Measurements from ENCODE around the gene ABCC6.
"Not testable (repeated sequence)": the region's sequence is repeated elsewhere in the genome, so short reads cannot be mapped to it uniquely, and the experiment has no call there.

Gene ABCC6

GRCh38 chr16:16161319-16161718 lies 62.0 kb downstream of the ABCC6 start:
- no peak for DNase-seq (ENCODE audit: low read depth in 3 of 3)

GRCh38 chr16:16159662-16160061 lies 63.6 kb downstream of the ABCC6 start:
- DNase-seq (ENCODE audit: low read depth in 3 of 3), result no peak

- DNase-seq (ENCODE audit: low read depth in 3 of 3), result no peak
Observed at GRCh38 chr16:16158741-16159374, 64.4 kb downstream of the ABCC6 start.

- DNase-seq (ENCODE audit: low read depth in 3 of 3), result no peak
Observed at GRCh38 chr16:16158082-16158658, 65.1 kb downstream of the ABCC6 start.

DNA sequence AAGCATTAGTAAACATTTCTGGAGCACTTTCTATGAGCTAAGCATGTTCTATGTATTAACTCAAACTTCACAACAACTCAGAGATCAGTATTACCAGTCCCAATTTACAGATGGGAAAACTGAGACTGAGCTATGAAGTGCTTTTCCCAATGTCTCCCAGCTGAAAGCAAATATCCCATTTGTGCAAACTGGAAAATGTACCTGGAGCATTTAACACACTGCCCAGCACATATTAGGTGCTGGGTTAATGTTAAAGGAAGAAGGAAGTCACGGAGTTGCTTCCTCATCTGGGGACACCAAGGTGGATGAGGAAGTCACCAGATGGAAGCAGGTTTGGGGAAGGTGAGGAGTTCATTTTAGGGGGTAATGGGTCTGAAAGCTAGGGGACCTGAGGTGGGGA lies 66.1 kb downstream of the ABCC6 start:
- no peak for DNase-seq (ENCODE audit: low read depth in 3 of 3)

DNA sequence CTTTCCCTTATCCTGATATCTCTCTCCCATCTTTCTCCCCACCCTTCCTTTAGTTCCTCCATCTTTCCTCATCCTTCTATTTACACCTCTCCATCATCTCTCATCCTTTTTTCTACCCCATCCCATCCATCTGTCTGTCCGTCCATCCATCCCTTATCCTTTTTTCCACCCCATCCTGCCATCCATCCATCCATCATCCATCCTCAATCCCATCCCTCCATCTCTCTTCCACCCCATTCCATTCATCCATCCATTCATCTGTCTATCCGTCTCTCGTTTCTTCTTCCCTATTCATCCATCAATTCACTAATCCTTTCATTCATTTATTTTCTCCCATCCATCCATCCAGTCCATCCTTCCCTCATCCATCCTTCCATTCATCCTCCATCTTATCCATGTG lies 68.1 kb downstream of the ABCC6 start:
- DNase-seq (ENCODE audit: low read depth in 3 of 3), result no peak

GRCh38 chr16:16154281-16154951 lies 68.9 kb downstream of the ABCC6 start:
- no peak for DNase-seq (ENCODE audit: low read depth in 3 of 3)

DNA sequence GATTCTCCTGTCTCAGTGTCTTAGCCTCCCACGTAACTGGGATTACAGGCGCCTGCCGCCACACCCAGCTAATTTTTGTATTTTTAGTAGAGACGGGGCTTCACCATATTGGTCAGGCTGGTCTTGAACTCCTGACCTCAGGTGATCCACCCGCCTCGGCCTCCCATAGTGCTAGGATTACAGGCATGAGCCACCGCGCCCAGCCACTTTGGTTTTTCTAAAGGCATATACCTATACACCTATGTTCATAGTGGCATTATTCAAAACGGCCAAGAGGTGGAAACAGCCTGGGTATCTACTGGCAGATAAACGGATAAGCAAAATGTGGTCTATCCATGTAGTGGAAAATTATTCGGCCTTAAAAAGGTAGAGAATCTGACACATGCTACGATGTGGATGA lies 70.3 kb downstream of the ABCC6 start:
- DNase-seq (ENCODE audit: low read depth in 3 of 3), result not testable (repeated sequence)

DNA sequence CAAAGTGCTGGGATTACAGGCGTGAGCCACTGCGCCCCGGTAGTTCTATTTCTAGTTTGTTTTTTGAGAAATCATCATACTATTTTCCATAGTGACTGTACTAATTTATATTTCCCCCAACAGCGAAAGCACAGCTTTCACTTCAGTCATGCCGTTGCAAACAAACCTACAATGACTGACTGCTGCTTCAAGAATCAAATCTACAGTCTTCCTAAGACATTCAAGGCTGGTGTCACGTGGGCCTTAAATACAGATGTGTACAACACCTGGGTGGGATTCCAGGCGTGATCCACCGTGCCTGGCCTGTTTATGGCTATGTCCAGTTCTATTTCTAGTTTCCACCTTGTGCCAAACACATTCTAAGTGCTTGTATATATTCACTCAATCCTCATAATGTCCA lies 72.0 kb downstream of the ABCC6 start:
- DNase-seq (ENCODE audit: low read depth in 3 of 3), result no peak

DNA sequence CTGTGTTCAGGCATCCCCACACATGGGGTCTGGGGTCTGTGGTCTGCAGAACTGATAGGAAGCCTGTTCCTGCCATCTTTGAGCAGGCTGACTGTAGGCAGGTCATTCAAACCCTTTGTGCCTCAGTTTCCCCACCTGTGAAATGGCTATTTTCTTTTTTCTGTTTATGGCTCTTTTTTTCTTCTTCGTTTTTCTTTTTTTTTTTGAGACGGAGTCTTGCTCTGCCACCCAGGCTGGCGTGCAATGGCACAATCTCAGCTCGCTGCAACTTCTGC lies 72.5 kb downstream of the ABCC6 start:
- no peak for DNase-seq (ENCODE audit: low read depth in 3 of 3)

DNA sequence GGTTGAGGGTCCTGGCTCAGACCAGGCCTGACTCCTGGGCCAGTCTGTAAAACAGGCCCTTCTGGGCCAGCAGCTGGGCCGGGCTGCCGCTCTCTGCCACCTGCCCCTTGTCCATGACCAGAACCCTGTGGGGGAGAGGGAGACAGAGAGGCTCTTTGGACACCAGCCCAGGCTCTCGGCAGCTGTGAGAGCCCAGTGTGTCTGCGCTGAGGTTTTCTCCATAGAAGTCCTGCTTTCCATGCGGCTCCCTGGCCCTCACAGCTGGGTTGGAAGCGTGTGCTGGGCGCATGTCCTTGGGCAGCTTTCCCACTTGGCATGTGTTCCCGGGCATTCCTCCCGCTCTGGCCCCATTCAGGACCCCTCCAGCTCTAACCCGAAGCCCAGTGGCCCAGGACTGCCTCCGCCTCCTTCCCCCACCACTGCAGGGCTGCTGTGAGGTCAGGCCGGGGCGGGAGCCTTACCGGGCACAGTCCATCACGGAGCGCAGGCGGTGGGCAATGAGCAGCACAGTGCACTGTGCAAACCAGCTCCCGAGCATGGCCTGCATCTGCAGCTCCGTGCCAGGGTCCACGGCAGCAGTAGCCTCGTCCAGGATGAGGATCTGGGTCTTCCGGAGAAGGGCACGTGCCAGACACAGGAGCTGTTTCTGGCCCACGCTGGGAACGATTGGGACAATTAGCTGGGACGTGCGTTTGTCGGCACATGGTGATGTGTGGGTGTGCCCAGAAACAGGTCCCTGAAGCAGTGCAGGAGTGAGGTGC lies 73.0 kb downstream of the ABCC6 start:
- no peak for DNase-seq (ENCODE audit: low read depth in 3 of 3)

GRCh38 chr16:16149710-16150116 lies 73.6 kb downstream of the ABCC6 start:
- DNase-seq (ENCODE audit: low read depth in 3 of 3), result no peak

DNA sequence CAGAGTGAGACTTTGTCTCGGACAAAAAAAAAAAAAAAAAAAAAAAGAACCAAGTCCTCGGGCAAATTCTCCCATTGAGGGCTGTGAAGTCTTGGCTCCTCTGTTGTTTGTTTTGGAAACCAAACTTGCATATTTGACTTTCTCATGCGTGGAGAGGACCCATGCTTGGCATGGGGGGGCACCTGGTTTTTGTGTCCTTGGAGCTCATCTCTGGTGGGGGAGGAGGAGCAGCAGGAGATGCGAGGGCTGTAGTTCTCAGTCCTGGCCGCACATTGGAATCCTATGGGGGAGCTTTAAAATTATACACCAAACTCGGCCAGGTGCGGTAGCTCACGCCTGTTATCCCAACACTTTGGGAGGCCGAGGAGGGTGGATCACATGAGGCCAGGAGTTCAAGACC lies 74.5 kb downstream of the ABCC6 start:
- no peak for DNase-seq (ENCODE audit: low read depth in 3 of 3)

DNA sequence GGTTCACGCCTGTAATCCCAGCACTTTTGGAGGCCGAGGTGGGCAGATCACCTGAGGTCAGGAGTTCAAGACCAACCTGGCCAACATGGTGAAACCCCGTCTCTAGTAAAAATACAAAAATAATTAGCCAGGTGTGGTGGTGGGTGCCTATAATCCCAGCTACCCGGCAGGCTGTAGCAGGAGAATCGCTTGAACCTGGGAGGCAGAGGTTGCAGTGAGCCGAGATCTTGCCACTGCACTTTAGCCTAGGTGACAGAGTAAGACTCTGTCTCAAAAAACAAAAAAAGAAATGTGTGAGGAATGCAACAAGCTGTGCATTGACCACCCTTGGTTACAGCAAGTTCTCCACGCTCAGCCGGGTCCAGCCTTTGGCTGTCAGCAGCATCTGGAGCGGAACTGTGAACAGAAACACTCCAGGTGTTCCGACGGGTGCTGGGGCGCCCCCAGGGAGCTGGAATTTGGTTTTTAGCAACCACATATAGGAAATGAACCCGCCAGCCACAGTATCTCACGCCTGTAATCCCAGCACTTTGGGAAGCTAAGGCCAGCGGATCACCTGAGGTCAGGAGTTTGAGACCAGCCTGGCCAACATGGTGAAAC lies 75.2 kb downstream of the ABCC6 start:
- DNase-seq (ENCODE audit: low read depth in 3 of 3), result not testable (repeated sequence)

- no peak for DNase-seq (ENCODE audit: low read depth in 3 of 3)
Observed at GRCh38 chr16:16147316-16147999, 75.8 kb downstream of the ABCC6 start.

DNA sequence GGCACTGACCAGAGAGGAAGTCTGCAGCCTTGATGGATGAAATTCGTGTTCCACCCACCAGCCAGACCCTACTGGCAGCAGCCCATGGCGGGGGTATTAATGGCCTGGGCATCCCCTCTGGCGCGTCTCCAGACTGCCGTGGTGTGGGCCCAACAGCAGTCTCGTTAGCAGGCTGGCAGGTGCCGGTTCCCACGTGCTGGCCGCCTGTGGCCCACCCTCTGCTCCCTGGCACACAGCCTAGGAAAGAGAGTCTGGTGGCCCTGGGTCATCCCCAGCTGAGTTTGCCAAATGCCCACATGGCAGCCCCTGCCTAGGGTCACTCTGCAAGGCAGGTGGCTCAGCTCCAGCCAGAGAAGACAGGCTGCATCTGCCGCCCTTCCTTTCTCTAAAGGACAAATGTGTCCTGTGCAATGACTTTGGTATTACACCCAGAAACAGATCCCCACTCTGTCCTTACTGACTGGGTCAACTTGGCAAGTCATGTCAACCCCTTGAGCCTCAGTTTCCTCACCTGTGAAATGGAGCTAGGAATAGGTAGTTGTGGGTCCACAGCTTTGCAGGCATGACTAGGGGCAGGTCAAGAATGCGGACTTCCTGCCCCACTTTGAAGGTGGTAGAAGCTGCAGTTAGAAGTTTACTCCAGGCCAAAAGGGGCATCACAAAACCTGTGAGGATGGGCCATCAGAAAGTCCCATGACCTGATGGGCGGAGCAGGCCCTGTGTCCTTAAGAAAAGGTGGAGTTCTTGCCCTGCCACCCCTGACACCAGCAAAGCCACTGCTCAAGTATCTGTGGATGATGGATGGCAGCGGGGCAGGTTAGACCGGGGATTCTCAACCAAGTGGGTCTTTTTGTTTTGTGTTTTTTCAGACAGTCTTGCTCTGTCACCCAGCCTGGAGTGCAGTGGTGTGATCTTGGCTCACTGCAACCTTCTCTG lies 76.6 kb downstream of the ABCC6 start:
- DNase-seq (ENCODE audit: low read depth in 3 of 3), result no peak

- no peak for DNase-seq (ENCODE audit: low read depth in 3 of 3)
Observed at GRCh38 chr16:16145286-16145685, 78.0 kb downstream of the ABCC6 start.

- no peak for DNase-seq (ENCODE audit: low read depth in 3 of 3)
Observed at GRCh38 chr16:16144416-16144815, 78.9 kb downstream of the ABCC6 start.

DNA sequence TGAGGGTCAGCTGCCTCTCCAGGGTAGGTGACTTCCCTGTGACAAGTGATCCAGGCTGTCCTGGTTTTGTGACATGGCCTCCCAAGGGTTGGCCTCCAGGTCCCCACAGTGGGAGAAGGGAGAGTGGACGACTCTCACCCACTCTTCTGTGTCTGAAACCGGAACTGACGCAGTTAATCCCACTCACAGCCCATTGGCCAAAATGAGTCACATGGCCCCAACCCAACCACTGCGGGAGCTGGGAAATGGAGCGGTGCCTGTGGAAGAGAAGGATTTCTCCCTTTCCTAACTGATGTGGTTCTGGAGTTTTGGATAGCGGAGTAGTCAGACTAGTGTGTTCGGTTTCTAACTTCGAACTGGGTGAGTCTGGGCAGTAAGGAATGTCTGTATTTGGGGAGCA lies 79.4 kb downstream of the ABCC6 start:
- no peak for DNase-seq (ENCODE audit: low read depth in 3 of 3)

- DNase-seq (ENCODE audit: low read depth in 3 of 3), result no peak
Observed at GRCh38 chr16:16143038-16143763, 80.1 kb downstream of the ABCC6 start.

Measured in stimulated activated CD4-positive, alpha-beta T cell treated with anti-CD3 and anti-CD28 coated beads, TNF-alpha, amount 100 ng/mL, for 48 hours (primary cell).